H1 (cell line): Measurements from ENCODE around the gene ZNF629. TPM values are rescaled to one million over a fixed set of nuclear protein-coding genes. Genes with fewer than 3 reads are reported as not detected.

Experiments used
- CTCF ChIA-PET: fragments of 300-600 bp; sonication (Branson Sonifier 250); formaldehyde crosslinking; loops from one replicate; lab custom pipeline; 2021; ENCODE audit not compliant: partially characterized antibody; lab: Charles Lee
- POLR2A ChIA-PET: fragments of 300-600 bp; sonication (Branson Sonifier 250); formaldehyde crosslinking; loops from one replicate; lab custom pipeline; 2021; ENCODE audit warnings: inconsistent platforms; ENCODE audit not compliant: partially characterized antibody; lab: Charles Lee
- DNase-seq, 2 experiments: peaks; one replicate each; pipeline versions ENCODE4 v3.0.0 to v3.0.0-alpha.2; 2010 to 2022; ENCODE audit warnings: low spot score in 2 of 2, low read depth in 1 of 2, mixed read lengths in 1 of 2
- FAIRE-seq: peaks from 2 replicates; lab custom pipeline; 2011; peaks lifted over from hg19 to GRCh38; lab: Jason Lieb, UNC
- H2AFZ ChIP-seq: 2 replicates; pipeline ENCODE4 v1.8.1; 2012; ENCODE audit warnings: low read length, inconsistent platforms
- H2AK5ac ChIP-seq: 2 replicates; pipeline ENCODE4 v1.6.1; 2013; ENCODE audit warnings: low read depth, low read length
- H2BK120ac ChIP-seq: replicated peaks from 2 replicates; pipeline ENCODE3; 2013; ENCODE audit warnings: low read depth, low read length, inconsistent platforms
- H2BK12ac ChIP-seq: 2 replicates; pipeline ENCODE4 v1.6.1; 2013; ENCODE audit warnings: low read depth, low read length
- H2BK15ac ChIP-seq: 2 replicates; pipeline ENCODE4 v1.6.1; 2013; ENCODE audit warnings: low read length
- H2BK20ac ChIP-seq: 2 replicates; pipeline ENCODE4 v1.6.1; 2013; ENCODE audit warnings: low read length
- H2BK5ac ChIP-seq: 2 replicates; pipeline ENCODE4 v1.6.1; 2013; ENCODE audit warnings: low read depth, low read length
- H3K14ac ChIP-seq: 2 replicates; pipeline ENCODE4 v1.6.1; 2013; ENCODE audit warnings: inconsistent platforms; ENCODE audit not compliant: insufficient read length
- H3K18ac ChIP-seq: 2 replicates; pipeline ENCODE4 v1.6.1; 2013; ENCODE audit warnings: low read length; ENCODE audit errors: extremely low read depth
- H3K23ac ChIP-seq: 2 replicates; pipeline ENCODE4 v1.6.1; 2013; ENCODE audit warnings: inconsistent platforms; ENCODE audit not compliant: insufficient read length
- H3K23me2 ChIP-seq: 2 replicates; pipeline ENCODE4 v1.6.1; 2013; ENCODE audit warnings: low read depth, low read length
- H3K27ac ChIP-seq: 2 replicates; pipeline ENCODE4 v1.6.1; 2011; ENCODE audit warnings: low read depth, low read length, inconsistent platforms
- H3K27me3 ChIP-seq, 4 experiments: replicated peaks in 1 of 4; 1 replicate in 1 of 4; 2 replicates in 3 of 4; pipeline versions ENCODE4 v1.6.1 to v1.8.1; 2011 to 2013; ENCODE audit warnings: low read length in 3 of 4, mild to moderate bottlenecking in 3 of 4, inconsistent platforms in 2 of 4, mixed read lengths in 2 of 4, moderate library complexity in 1 of 4; ENCODE audit not compliant: control insufficient read depth in 3 of 4, insufficient read depth in 3 of 4; ENCODE audit errors: extremely low read depth in 1 of 4
- H3K36me3 ChIP-seq, 4 experiments: 2 replicates each; pipeline versions ENCODE4 v1.6.1 to v1.8.1; 2011 to 2013; ENCODE audit warnings: mild to moderate bottlenecking in 4 of 4, low read length in 3 of 4, moderate library complexity in 2 of 4, control low read depth in 1 of 4, inconsistent platforms in 1 of 4; ENCODE audit not compliant: insufficient read depth in 4 of 4, control insufficient read depth in 2 of 4
- H3K4ac ChIP-seq: replicated peaks from 2 replicates; pipeline ENCODE3; 2013; ENCODE audit warnings: low read length, low read depth, mixed read lengths, inconsistent platforms; ENCODE audit not compliant: insufficient read length
- H3K4me1 ChIP-seq, 4 experiments: replicated peaks in 1 of 4; 1 replicate in 1 of 4; 2 replicates in 3 of 4; pipeline versions ENCODE4 v1.6.1 to v1.8.1; 2011 to 2013; ENCODE audit warnings: low read length in 3 of 4, inconsistent platforms in 2 of 4, mixed read lengths in 1 of 4; ENCODE audit not compliant: insufficient read depth in 4 of 4, control insufficient read depth in 3 of 4
- H3K4me2 ChIP-seq, 2 experiments: 2 replicates each; pipeline versions ENCODE4 v1.6.1 to v1.8.1; 2011 to 2013; ENCODE audit warnings: low read depth in 2 of 2, low read length in 2 of 2, control low read depth in 1 of 2, inconsistent platforms in 1 of 2, mild to moderate bottlenecking in 1 of 2; ENCODE audit not compliant: insufficient read depth in 1 of 2
- H3K4me3 ChIP-seq, 4 experiments: fragments of 200-600, 300-600 bp in 1 of 4; sonication (generic), shearing (Covaris generic), sonication (Bioruptor Twin) in 1 of 4; 2 replicates each; pipeline versions ENCODE4 v1.5.1 to v1.8.1; 2011 to 2016; ENCODE audit warnings: low read length in 4 of 4, low read depth in 3 of 4, control low read depth in 2 of 4, inconsistent platforms in 2 of 4, mild to moderate bottlenecking in 2 of 4, mixed read lengths in 1 of 4, moderate library complexity in 1 of 4; ENCODE audit not compliant: insufficient read depth in 2 of 4; ENCODE audit errors: extremely low read depth in 1 of 4
- H3K56ac ChIP-seq: replicated peaks from 2 replicates; pipeline ENCODE3; 2013; ENCODE audit warnings: low read depth, mild to moderate bottlenecking, mixed read lengths, low read length, inconsistent platforms; ENCODE audit not compliant: insufficient read length
- H3K79me1 ChIP-seq: 2 replicates; pipeline ENCODE4 v1.6.1; 2013; ENCODE audit warnings: low read depth, low read length, control low read depth
- H3K79me2 ChIP-seq, 2 experiments: 2 replicates each; pipeline versions ENCODE4 v1.6.1 to v1.8.1; 2012 to 2013; ENCODE audit warnings: low read length in 2 of 2, mild to moderate bottlenecking in 2 of 2, inconsistent platforms in 1 of 2; ENCODE audit not compliant: insufficient read depth in 2 of 2, control insufficient read depth in 1 of 2
- H3K9ac ChIP-seq, 4 experiments: replicated peaks in 1 of 4; 1 replicate in 1 of 4; 2 replicates in 3 of 4; pipeline versions ENCODE4 v1.6.1 to v1.8.1; 2011 to 2013; ENCODE audit warnings: low read depth in 3 of 4, low read length in 3 of 4, control low read depth in 2 of 4, mild to moderate bottlenecking in 2 of 4, moderate library complexity in 2 of 4, inconsistent platforms in 1 of 4; ENCODE audit errors: extremely low read depth in 1 of 4
- H3K9me3 ChIP-seq, 2 experiments: 2 replicates each; pipeline versions ENCODE4 v1.6.1 to v1.8.1; 2012 to 2013; ENCODE audit warnings: mild to moderate bottlenecking in 2 of 2, moderate library complexity in 2 of 2, control low read depth in 1 of 2, inconsistent platforms in 1 of 2, low read depth in 1 of 2, low read length in 1 of 2, mixed read lengths in 1 of 2; ENCODE audit not compliant: insufficient read depth in 2 of 2
- H4K20me1 ChIP-seq, 2 experiments: replicated peaks in 1 of 2; 2 replicates each; pipeline versions ENCODE3 to v1.8.1; 2011 to 2013; ENCODE audit warnings: inconsistent platforms in 2 of 2, low read length in 2 of 2, mild to moderate bottlenecking in 1 of 2; ENCODE audit not compliant: insufficient read depth in 2 of 2, control insufficient read depth in 1 of 2
- H4K5ac ChIP-seq: 2 replicates; pipeline ENCODE4 v1.6.1; 2013; ENCODE audit warnings: low read length, low read depth, mixed read lengths, inconsistent platforms; ENCODE audit not compliant: insufficient read length
- H4K8ac ChIP-seq: 2 replicates; pipeline ENCODE4 v1.8.0; 2013; ENCODE audit warnings: mild to moderate bottlenecking, moderate library complexity, low read length, inconsistent platforms; ENCODE audit not compliant: insufficient read depth; ENCODE audit errors: extremely low read depth
- H4K91ac ChIP-seq: replicated peaks from 2 replicates; pipeline ENCODE3; 2013; ENCODE audit warnings: low read length, mixed read lengths, inconsistent platforms; ENCODE audit not compliant: insufficient read length
- GTF2F1 ChIP-seq: IDR thresholded peaks from 2 replicates; pipeline ENCODE4 v1.6.1; 2012; ENCODE audit warnings: low read depth, low read length, improper control_type of control experiment, borderline replicate concordance
- POLR2A ChIP-seq, 2 experiments: IDR thresholded peaks; 1 replicate in 1 of 2; 2 replicates in 1 of 2; pipeline ENCODE4 v1.6.1; 2011; ENCODE audit warnings: low read depth in 2 of 2, low read length in 2 of 2, mild to moderate bottlenecking in 2 of 2; ENCODE audit errors: control extremely low read depth in 1 of 2
- WGBS, 2 experiments: shearing (Covaris generic) in 1 of 2; methylation state at CpG; one replicate each; pipeline versions ENCODE4 v1.1.6 to v1.1.7; 2013 to 2015; ENCODE audit warnings: low lambda C conversion rate in 2 of 2, mixed read lengths in 2 of 2, inconsistent platforms in 1 of 2, low coverage in 1 of 2, missing lambda C conversion rate in 1 of 2; ENCODE audit not compliant: insufficient replicate concordance in 2 of 2, insufficient coverage in 1 of 2, insufficient read length in 1 of 2; ENCODE audit errors: extremely low coverage in 1 of 2, missing lambda C conversion rate in 1 of 2; 5-methylcytosine and 5-hydroxymethylcytosine counted together
- polyA plus RNA-seq, 7 experiments: library from polyadenylated mRNA; depleted of rRNA in 3 of 7; stranded (reverse) in 5 of 7; unstranded in 2 of 7; fragments of >200 nt in 5 of 7; fragments of 200-250 nt in 2 of 7; gene quantifications; 1 replicate in 5 of 7; 2 replicates in 1 of 7; 4 replicates in 1 of 7; pipeline versions ENCODE4 v1.2.1 to v1.2.3, GENCODE V29; 2011 to 2013; ENCODE audit warnings: missing spikeins in 2 of 7, mixed read lengths in 2 of 7
- total RNA-seq: library from RNA; stranded (reverse); fragmentation: NEBNext Ultra II Directional; extraction: Animal tissue kit (Norgen Biotek cat#: 25700); gene quantifications from 2 replicates; pipeline ENCODE4 v1.2.1, GENCODE V29; 2021

ZNF629 gene
- total and polyA plus RNA-seq, 2 of the 8 experiments (the other 6 are each of a cell fraction or from before 2014, with no cell fraction given), result 11.0 to 19.5 TPM

- no peak overlapping the region for H4K8ac ChIP-seq
- H3K4me3 ChIP-seq, result no peak overlapping the region
- no peak overlapping the region for H2AK5ac ChIP-seq
- H3K79me1 ChIP-seq, result peaks cover under 1% of the 10 kb centered on the region; the same call in 1 of the 2 replicates
- no peak overlapping the region for H2BK5ac ChIP-seq
- H3K9me3 ChIP-seq, result no peaks in the 10 kb centered on the region
- H3K4me1 ChIP-seq, result peaks cover 0 to 6% (median under 1%) of the 10 kb centered on the region in 4 experiments; a peak in 3 of 7 replicates
- no peak for FAIRE-seq
- H3K14ac ChIP-seq, result no peak overlapping the region
- 0 out of 3 replicates have a peak, but pooled peaks of 1 of the 2 experiments have one; percentile 17 for TF ChIP-seq POLR2A (IDR thresholded peaks at IDR 0.05; ENCODE audit: control extremely low read depth in 1 of 2, low read depth in 2 of 2, low read length in 2 of 2)
- TF ChIP-seq GTF2F1, result no peak
- no peak overlapping the region for H4K91ac ChIP-seq
- no peak overlapping the region for H4K5ac ChIP-seq
- DNase-seq, result no peak
- ChIA-PET POLR2A (interaction anchor here (0.9 to 1.9 kb wide), 4 partner anchors 14 to 33 kb away, joined by 3 to 6 read pairs (median 4); no protein-coding TSS in a partner anchor), CTCF (no interaction called here)
- H2BK20ac ChIP-seq, result no peak overlapping the region
- H2BK15ac ChIP-seq, result no peak overlapping the region
- H4K20me1 ChIP-seq, result peaks cover 2 to 6% of the 10 kb centered on the region in 2 experiments
- peaks cover 0 to 8% of the 10 kb centered on the region in 2 experiments; a peak in 2 of 4 replicates for H3K79me2 ChIP-seq
- no peak overlapping the region for H3K27ac ChIP-seq
- no peak overlapping the region for H3K9ac ChIP-seq
- peaks cover 5% of the 10 kb centered on the region; the same call in 1 of the 2 replicates for H3K23me2 ChIP-seq
- H3K4ac ChIP-seq, result no peak overlapping the region
- peaks cover 0 to 18% (median 2%) of the 10 kb centered on the region in 4 experiments; a peak in 5 of 8 replicates for H3K36me3 ChIP-seq
- no peak overlapping the region for H2BK12ac ChIP-seq
- H3K4me2 ChIP-seq, result no peak overlapping the region
- 81% methylated on average over 2 of the region's 2 CpGs; no CpG with 5 or more reads in 1 of the 2 experiments for WGBS, 2 experiments
- H3K27me3 ChIP-seq, result no peaks in the 10 kb centered on the region
- no peak overlapping the region for H3K23ac ChIP-seq
- H3K18ac ChIP-seq, result no peak overlapping the region
- H2BK120ac ChIP-seq, result no peak overlapping the region
- H3K56ac ChIP-seq, result no peak overlapping the region
- H2AFZ ChIP-seq, result no peak overlapping the region
Observed at GRCh38 chr16:30745082-30745481, 41.9 kb downstream of the ZNF629 start.
